Liver (tissue), 9 donors: ENCODE measurements around the gene GCNT2. TPM values are rescaled to one million over a fixed set of nuclear protein-coding genes. Genes with fewer than 3 reads are reported as not detected.

ENCODE experiments used
- DNase-seq: peaks from one replicate; pipeline ENCODE4 v3.0.0-alpha.2; 2017; ENCODE audit warnings: low spot score
- H3K27ac ChIP-seq, 2 donors: one replicate each; pipeline ENCODE4 v1.7.0; 2013; ENCODE audit warnings: inconsistent platforms in 2 of 2, low read length in 2 of 2, control low read depth in 1 of 2, low read depth in 1 of 2, mild to moderate bottlenecking in 1 of 2
- H3K27me3 ChIP-seq, 4 donors: one replicate each; pipeline versions ENCODE4 v1.6.1 to v1.7.0; 2013; ENCODE audit warnings: low read length in 3 of 4, inconsistent platforms in 1 of 4, mild to moderate bottlenecking in 1 of 4, moderate library complexity in 1 of 4; ENCODE audit not compliant: control insufficient read depth in 4 of 4, insufficient read depth in 4 of 4
- H3K36me3 ChIP-seq, 4 donors: one replicate each; pipeline versions ENCODE4 v1.6.1 to v1.7.0; 2013; ENCODE audit warnings: low read length in 3 of 4, mild to moderate bottlenecking in 3 of 4, low read depth in 1 of 4, moderate library complexity in 1 of 4; ENCODE audit not compliant: control insufficient read depth in 4 of 4, insufficient read depth in 3 of 4
- H3K4me1 ChIP-seq, 4 donors: one replicate each; pipeline versions ENCODE4 v1.6.1 to v1.7.0; 2013; ENCODE audit warnings: low read length in 3 of 4, mild to moderate bottlenecking in 3 of 4, moderate library complexity in 1 of 4; ENCODE audit not compliant: control insufficient read depth in 4 of 4, insufficient read depth in 4 of 4
- H3K4me3 ChIP-seq, 3 donors: one replicate each; pipeline versions ENCODE4 v1.6.1 to v1.7.0; 2013; ENCODE audit warnings: low read length in 3 of 3, control low read depth in 1 of 3, low read depth in 1 of 3, mild to moderate bottlenecking in 1 of 3
- H3K9ac ChIP-seq, 2 donors: one replicate each; pipeline ENCODE4 v1.7.0; 2013; ENCODE audit warnings: low read length in 2 of 2, mild to moderate bottlenecking in 2 of 2, moderate library complexity in 2 of 2, control low read depth in 1 of 2, low read depth in 1 of 2
- H3K9me3 ChIP-seq, 4 donors: one replicate each; pipeline versions ENCODE4 v1.6.1 to v1.7.0; 2013; ENCODE audit warnings: low read length in 3 of 4; ENCODE audit not compliant: control insufficient read depth in 4 of 4
- FOXA1 ChIP-seq: IDR thresholded peaks from 2 replicates; pipeline ENCODE4 v1.6.1; 2016; ENCODE audit warnings: antibody characterized with exemption
- FOXA2 ChIP-seq: IDR thresholded peaks from 2 replicates; pipeline ENCODE4 v1.6.1; 2016; ENCODE audit warnings: antibody characterized with exemption
- GABPA ChIP-seq, 2 donors: IDR thresholded peaks in 1 of 2; conservative IDR thresholded peaks in 1 of 2; 2 replicates each; pipeline ENCODE4 v1.6.1; 2016; ENCODE audit warnings: antibody characterized with exemption in 2 of 2, mild to moderate bottlenecking in 1 of 2, moderate library complexity in 1 of 2
- HNF4G ChIP-seq: IDR thresholded peaks from 2 replicates; pipeline ENCODE4 v1.6.1; 2016; ENCODE audit warnings: antibody characterized with exemption
- MAX ChIP-seq: IDR thresholded peaks from 2 replicates; pipeline ENCODE4 v1.6.1; 2016; ENCODE audit warnings: antibody characterized with exemption
- RAD21 ChIP-seq, 2 donors: IDR thresholded peaks; 2 replicates each; pipeline ENCODE4 v1.6.1; 2016; ENCODE audit warnings: antibody characterized with exemption in 2 of 2, mild to moderate bottlenecking in 2 of 2
- RXRA ChIP-seq, 2 donors: IDR thresholded peaks; 2 replicates each; pipeline ENCODE4 v1.6.1; 2017 to 2018; ENCODE audit warnings: antibody characterized with exemption in 2 of 2, mild to moderate bottlenecking in 1 of 2
- SP1 ChIP-seq: IDR thresholded peaks from 2 replicates; pipeline ENCODE4 v1.6.1; 2018; ENCODE audit warnings: antibody characterized with exemption, mild to moderate bottlenecking
- TAF1 ChIP-seq: conservative IDR thresholded peaks from 2 replicates; pipeline ENCODE4 v1.6.1; 2016; ENCODE audit warnings: antibody characterized with exemption, mild to moderate bottlenecking
- YY1 ChIP-seq: IDR thresholded peaks from 2 replicates; pipeline ENCODE4 v1.6.1; 2016; ENCODE audit warnings: antibody characterized with exemption, mild to moderate bottlenecking
- ZBTB33 ChIP-seq: IDR thresholded peaks from 2 replicates; pipeline ENCODE4 v1.6.1; 2016; ENCODE audit warnings: antibody characterized with exemption
- WGBS: extraction: QIAGEN DNeasy Blood & Tissue Kit; methylation state at CpG from one replicate; pipeline ENCODE4 v1.1.7; 2013; 5-methylcytosine and 5-hydroxymethylcytosine counted together
- polyA plus RNA-seq, 2 donors: library from polyadenylated mRNA; stranded (reverse) in 1 of 2; unstranded in 1 of 2; fragments of 200-250 nt in 1 of 2; fragments of >200 nt in 1 of 2; fragmentation: Nextera tagmentation in 1 of 2; extraction: Ambion mirVana in 1 of 2; gene quantifications; one replicate each; pipeline versions ENCODE4 v1.2.1 to v1.2.3, GENCODE V29; 2013 to 2015
- total RNA-seq, 2 donors: library from RNA; depleted of rRNA; stranded (reverse); fragments of >200 nt; gene quantifications; one replicate each; pipeline ENCODE4 v1.2.3, GENCODE V29; 2014
- TF ChIP-seq, protein P1 (sequence below): fragments of 150-350 bp; IDR thresholded peaks from 2 replicates; pipeline ENCODE4 v1.5.1; 2017; ENCODE audit warnings: improper control_type of control experiment, low read depth, low read length; ENCODE audit not compliant: missing input control
- donor health status: healthy.
- donor health status: healthy.
- donor health status: healthy.
- donor health status: healthy.
- donor health status: healthy.

Gene GCNT2
- total and polyA plus RNA-seq, 4 donors: 2.8 to 16.7 (median 4.2) TPM

GRCh38 chr6:10505529-10505928 is 15.6 kb upstream of the GCNT2 start:
- no peak for DNase-seq
- no peaks in the 10 kb centered on the region for H3K36me3 ChIP-seq
- no peak overlapping the region for H3K4me3 ChIP-seq
- no peak for TF ChIP-seq YY1
- no peak for TF ChIP-seq SP1
- TF ChIP-seq, protein P1, sequence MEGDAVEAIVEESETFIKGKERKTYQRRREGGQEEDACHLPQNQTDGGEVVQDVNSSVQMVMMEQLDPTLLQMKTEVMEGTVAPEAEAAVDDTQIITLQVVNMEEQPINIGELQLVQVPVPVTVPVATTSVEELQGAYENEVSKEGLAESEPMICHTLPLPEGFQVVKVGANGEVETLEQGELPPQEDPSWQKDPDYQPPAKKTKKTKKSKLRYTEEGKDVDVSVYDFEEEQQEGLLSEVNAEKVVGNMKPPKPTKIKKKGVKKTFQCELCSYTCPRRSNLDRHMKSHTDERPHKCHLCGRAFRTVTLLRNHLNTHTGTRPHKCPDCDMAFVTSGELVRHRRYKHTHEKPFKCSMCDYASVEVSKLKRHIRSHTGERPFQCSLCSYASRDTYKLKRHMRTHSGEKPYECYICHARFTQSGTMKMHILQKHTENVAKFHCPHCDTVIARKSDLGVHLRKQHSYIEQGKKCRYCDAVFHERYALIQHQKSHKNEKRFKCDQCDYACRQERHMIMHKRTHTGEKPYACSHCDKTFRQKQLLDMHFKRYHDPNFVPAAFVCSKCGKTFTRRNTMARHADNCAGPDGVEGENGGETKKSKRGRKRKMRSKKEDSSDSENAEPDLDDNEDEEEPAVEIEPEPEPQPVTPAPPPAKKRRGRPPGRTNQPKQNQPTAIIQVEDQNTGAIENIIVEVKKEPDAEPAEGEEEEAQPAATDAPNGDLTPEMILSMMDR: no peak
- no peak for TF ChIP-seq TAF1
- no peak for TF ChIP-seq ZBTB33
- H3K4me1 ChIP-seq: peaks cover 0 to 3% (median 0%) of the 10 kb centered on the region in 4 donors
- H3K27ac ChIP-seq: no peak overlapping the region
- peaks cover 0 to 6% (median 0%) of the 10 kb centered on the region in 4 donors for H3K27me3 ChIP-seq
- 58% methylated on average over 6 of the region's 6 CpGs for WGBS
- H3K9me3 ChIP-seq: no peaks in the 10 kb centered on the region
- H3K9ac ChIP-seq: no peak overlapping the region

- TF ChIP-seq, protein P1: no peak
- TF ChIP-seq RAD21 (IDR thresholded peaks at IDR 0.05) (no peak), YY1 (no peak), RXRA (IDR thresholded peaks at IDR 0.05) (no peak), ZBTB33 (no peak), HNF4G (no peak), MAX (no peak), SP1 (no peak), FOXA1 (no peak), FOXA2 (no peak), GABPA (IDR thresholded peaks at IDR 0.05 in 1 of 2, conservative IDR thresholded peaks at IDR 0.05 in 1 of 2) (no peak)
- DNase-seq: no peak
- no peak overlapping the region for H3K9ac ChIP-seq
- H3K9me3 ChIP-seq: no peaks in the 10 kb centered on the region
- WGBS: 74% methylated on average over 6 of the region's 6 CpGs
- H3K27ac ChIP-seq: no peak overlapping the region
- no peak overlapping the region for H3K4me3 ChIP-seq
- peaks cover 0 to 5% (median 0%) of the 10 kb centered on the region in 4 donors for H3K27me3 ChIP-seq
- H3K4me1 ChIP-seq: peaks cover 0 to 9% (median 0%) of the 10 kb centered on the region in 4 donors
- no peaks in the 10 kb centered on the region for H3K36me3 ChIP-seq
Measured at GRCh38 chr6:10507298-10507697, 13.9 kb upstream of the GCNT2 start.
